Panc1 (cell line): Measurements from ENCODE around the gene PDZRN4.

ENCODE experiments used
- POLR2AphosphoS5 ChIP-seq: IDR thresholded peaks from 2 replicates; pipeline ENCODE4 v1.6.1; 2012; ENCODE audit warnings: mild to moderate bottlenecking, low read depth, low read length, moderate library complexity
- SIN3A ChIP-seq: IDR thresholded peaks from 2 replicates; pipeline ENCODE4 v1.6.1; 2012; ENCODE audit warnings: low read depth, mild to moderate bottlenecking, low read length, moderate library complexity, borderline replicate concordance; ENCODE audit not compliant: insufficient read depth
- TF ChIP-seq, protein P1 (sequence below): fragments of 450-650 bp; IDR thresholded peaks from 2 replicates; pipeline ENCODE4 v1.5.1; 2017; ENCODE audit warnings: mild to moderate bottlenecking
- TF ChIP-seq, protein P2 (sequence below), 2 experiments: IDR thresholded peaks; 2 replicates each; pipeline ENCODE4 v1.6.1; 2011 to 2012; ENCODE audit warnings: low read depth in 2 of 2, control low read depth in 1 of 2, low read length in 1 of 2, mild to moderate bottlenecking in 1 of 2, moderate library complexity in 1 of 2; ENCODE audit not compliant: insufficient read depth in 1 of 2

DNA sequence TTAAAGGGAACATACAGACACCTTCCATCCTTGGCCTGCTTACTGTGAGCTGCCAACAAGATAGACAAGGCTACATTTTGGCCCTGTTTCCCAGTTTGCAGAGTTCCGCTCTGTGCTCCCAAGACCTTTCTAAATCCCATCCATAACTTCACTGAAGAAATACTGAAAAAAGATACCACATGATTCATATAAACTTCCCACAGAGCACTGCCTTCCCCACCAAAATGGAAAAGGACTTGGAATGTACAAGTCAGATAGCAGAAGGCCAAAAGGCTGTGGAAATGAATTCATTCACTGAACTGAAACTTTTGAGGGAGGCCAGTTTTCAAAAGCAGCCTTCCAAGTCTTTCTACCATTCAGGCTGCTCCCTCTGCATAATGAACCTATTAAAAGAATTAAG, 29.6 kb downstream of the PDZRN4 start:
- TF ChIP-seq, protein P1, sequence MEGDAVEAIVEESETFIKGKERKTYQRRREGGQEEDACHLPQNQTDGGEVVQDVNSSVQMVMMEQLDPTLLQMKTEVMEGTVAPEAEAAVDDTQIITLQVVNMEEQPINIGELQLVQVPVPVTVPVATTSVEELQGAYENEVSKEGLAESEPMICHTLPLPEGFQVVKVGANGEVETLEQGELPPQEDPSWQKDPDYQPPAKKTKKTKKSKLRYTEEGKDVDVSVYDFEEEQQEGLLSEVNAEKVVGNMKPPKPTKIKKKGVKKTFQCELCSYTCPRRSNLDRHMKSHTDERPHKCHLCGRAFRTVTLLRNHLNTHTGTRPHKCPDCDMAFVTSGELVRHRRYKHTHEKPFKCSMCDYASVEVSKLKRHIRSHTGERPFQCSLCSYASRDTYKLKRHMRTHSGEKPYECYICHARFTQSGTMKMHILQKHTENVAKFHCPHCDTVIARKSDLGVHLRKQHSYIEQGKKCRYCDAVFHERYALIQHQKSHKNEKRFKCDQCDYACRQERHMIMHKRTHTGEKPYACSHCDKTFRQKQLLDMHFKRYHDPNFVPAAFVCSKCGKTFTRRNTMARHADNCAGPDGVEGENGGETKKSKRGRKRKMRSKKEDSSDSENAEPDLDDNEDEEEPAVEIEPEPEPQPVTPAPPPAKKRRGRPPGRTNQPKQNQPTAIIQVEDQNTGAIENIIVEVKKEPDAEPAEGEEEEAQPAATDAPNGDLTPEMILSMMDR: no peak
- TF ChIP-seq SIN3A (no peak), POLR2AphosphoS5 (no peak)
- TF ChIP-seq, protein P2, sequence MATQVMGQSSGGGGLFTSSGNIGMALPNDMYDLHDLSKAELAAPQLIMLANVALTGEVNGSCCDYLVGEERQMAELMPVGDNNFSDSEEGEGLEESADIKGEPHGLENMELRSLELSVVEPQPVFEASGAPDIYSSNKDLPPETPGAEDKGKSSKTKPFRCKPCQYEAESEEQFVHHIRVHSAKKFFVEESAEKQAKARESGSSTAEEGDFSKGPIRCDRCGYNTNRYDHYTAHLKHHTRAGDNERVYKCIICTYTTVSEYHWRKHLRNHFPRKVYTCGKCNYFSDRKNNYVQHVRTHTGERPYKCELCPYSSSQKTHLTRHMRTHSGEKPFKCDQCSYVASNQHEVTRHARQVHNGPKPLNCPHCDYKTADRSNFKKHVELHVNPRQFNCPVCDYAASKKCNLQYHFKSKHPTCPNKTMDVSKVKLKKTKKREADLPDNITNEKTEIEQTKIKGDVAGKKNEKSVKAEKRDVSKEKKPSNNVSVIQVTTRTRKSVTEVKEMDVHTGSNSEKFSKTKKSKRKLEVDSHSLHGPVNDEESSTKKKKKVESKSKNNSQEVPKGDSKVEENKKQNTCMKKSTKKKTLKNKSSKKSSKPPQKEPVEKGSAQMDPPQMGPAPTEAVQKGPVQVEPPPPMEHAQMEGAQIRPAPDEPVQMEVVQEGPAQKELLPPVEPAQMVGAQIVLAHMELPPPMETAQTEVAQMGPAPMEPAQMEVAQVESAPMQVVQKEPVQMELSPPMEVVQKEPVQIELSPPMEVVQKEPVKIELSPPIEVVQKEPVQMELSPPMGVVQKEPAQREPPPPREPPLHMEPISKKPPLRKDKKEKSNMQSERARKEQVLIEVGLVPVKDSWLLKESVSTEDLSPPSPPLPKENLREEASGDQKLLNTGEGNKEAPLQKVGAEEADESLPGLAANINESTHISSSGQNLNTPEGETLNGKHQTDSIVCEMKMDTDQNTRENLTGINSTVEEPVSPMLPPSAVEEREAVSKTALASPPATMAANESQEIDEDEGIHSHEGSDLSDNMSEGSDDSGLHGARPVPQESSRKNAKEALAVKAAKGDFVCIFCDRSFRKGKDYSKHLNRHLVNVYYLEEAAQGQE (IDR thresholded peaks at IDR 0.05; ENCODE audit: insufficient read depth in 1 of 2, low read depth in 2 of 2, low read length in 1 of 2): no peak
